GM21723 (cell line): ENCODE data around the gene MGAT4B.

Experiments
- ATAC-seq: cut with Tn5 transposase; IDR thresholded peaks from one replicate; pipeline ENCODE4 v1.9.1; 2021; ENCODE audit warnings: mild to moderate bottlenecking, moderate library complexity; ENCODE audit not compliant: unreplicated experiment

The MGAT4B gene

GRCh38 chr5:179749857-179750508 lies 56.7 kb downstream of the MGAT4B start:
- no peak for ATAC-seq

- no peak for ATAC-seq
Measured at GRCh38 chr5:179747811-179748210, 58.9 kb downstream of the MGAT4B start.
